HEK293 (cell line): Measurements from ENCODE around the gene SLC10A6.

Source experiments
- CTCF ChIA-PET: fragments of 350-600 bp; formaldehyde crosslinking; extraction: SDS; loops from one replicate; lab custom pipeline; 2021; ENCODE audit warnings: antibody characterized with exemption; lab: Yijun Ruan, JAX
- POLR2A ChIA-PET: fragments of 300-600 bp; formaldehyde crosslinking; extraction: SDS; loops from one replicate; lab custom pipeline; 2020; ENCODE audit warnings: antibody characterized with exemption, inconsistent platforms; lab: Yijun Ruan, JAX
- H3K27ac ChIP-seq: fragments of 200-500 bp; sonication (Bioruptor generic); 2 replicates; pipeline ENCODE4 v1.5.1; 2014; ENCODE audit warnings: low read depth, low read length, control low read depth, inconsistent platforms; ENCODE audit errors: extremely low read depth
- H3K36me3 ChIP-seq, 2 experiments: fragments of 200-500 bp in 1 of 2; sonication (Bioruptor generic) in 1 of 2; 1 replicate in 1 of 2; 2 replicates in 1 of 2; pipeline ENCODE4 v1.5.1; 2014 to 2017; ENCODE audit warnings: inconsistent platforms in 2 of 2, low read length in 2 of 2; ENCODE audit not compliant: control insufficient read depth in 2 of 2, insufficient read depth in 1 of 2
- H3K4me1 ChIP-seq: fragments of 200-500 bp; sonication (Bioruptor generic); 2 replicates; pipeline ENCODE4 v1.5.1; 2014; ENCODE audit warnings: mild to moderate bottlenecking, low read length, inconsistent platforms; ENCODE audit not compliant: control insufficient read depth, insufficient read depth
- H3K4me3 ChIP-seq: 2 replicates; pipeline ENCODE4 v1.5.1; 2011; ENCODE audit warnings: low read depth, mild to moderate bottlenecking, control low read depth, low read length, moderate library complexity
- H3K9me3 ChIP-seq: fragments of 200-500 bp; sonication (Bioruptor generic); 2 replicates; pipeline ENCODE4 v1.5.1; 2014; ENCODE audit warnings: low read depth, low read length, inconsistent platforms; ENCODE audit not compliant: control insufficient read depth, insufficient read depth
- GLI2 ChIP-seq: fragments of 450-650 bp; formaldehyde crosslinking; IDR thresholded peaks from 2 replicates; pipeline ENCODE4; 2017; ENCODE audit warnings: missing biosample characterization, missing genetic modification characterization, low read depth, borderline replicate concordance
- GLIS1 ChIP-seq: fragments of 450-650 bp; formaldehyde crosslinking; IDR thresholded peaks from 2 replicates; pipeline ENCODE4 v1.5.1; 2016; ENCODE audit warnings: missing biosample characterization, missing genetic modification characterization
- SP3 ChIP-seq: fragments of 450-650 bp; formaldehyde crosslinking; IDR thresholded peaks from 2 replicates; pipeline ENCODE4 v1.5.1; 2016; ENCODE audit warnings: missing biosample characterization, missing genetic modification characterization
- ZBTB1 ChIP-seq: fragments of 450-650 bp; formaldehyde crosslinking; IDR thresholded peaks from 2 replicates; pipeline ENCODE4 v1.5.1; 2016; ENCODE audit warnings: missing biosample characterization, missing genetic modification characterization
- ZBTB6 ChIP-seq: fragments of 450-650 bp; formaldehyde crosslinking; IDR thresholded peaks from 2 replicates; pipeline ENCODE4 v1.5.1; 2017; ENCODE audit warnings: missing biosample characterization, missing genetic modification characterization
- ZBTB8A ChIP-seq: fragments of 450-650 bp; formaldehyde crosslinking; IDR thresholded peaks from 2 replicates; pipeline ENCODE4 v1.5.1; 2016; ENCODE audit warnings: missing biosample characterization, missing genetic modification characterization
- ZNF138 ChIP-seq: fragments of 450-650 bp; formaldehyde crosslinking; IDR thresholded peaks from 2 replicates; pipeline ENCODE4 v1.5.1; 2016; ENCODE audit warnings: missing biosample characterization, missing genetic modification characterization, borderline replicate concordance
- ZNF169 ChIP-seq: fragments of 450-650 bp; formaldehyde crosslinking; IDR thresholded peaks from 2 replicates; pipeline ENCODE4 v1.5.1; 2016; ENCODE audit warnings: missing biosample characterization, missing genetic modification characterization
- ZNF184 ChIP-seq: fragments of 450-650 bp; IDR thresholded peaks from 2 replicates; pipeline ENCODE4 v1.5.1; 2018; ENCODE audit warnings: missing biosample characterization, mild to moderate bottlenecking, missing genetic modification characterization
- ZNF19 ChIP-seq: fragments of 450-650 bp; formaldehyde crosslinking; IDR thresholded peaks from 2 replicates; pipeline ENCODE4; 2016; ENCODE audit warnings: missing biosample characterization, missing genetic modification characterization, low read depth
- ZNF211 ChIP-seq: fragments of 450-650 bp; formaldehyde crosslinking; IDR thresholded peaks from 2 replicates; pipeline ENCODE4 v1.5.1; 2016; ENCODE audit warnings: low read depth, missing biosample characterization, missing genetic modification characterization
- ZNF248 ChIP-seq: fragments of 450-650 bp; formaldehyde crosslinking; IDR thresholded peaks from 2 replicates; pipeline ENCODE4 v1.5.1; 2017; ENCODE audit warnings: missing biosample characterization, missing genetic modification characterization
- ZNF362 ChIP-seq: fragments of 450-650 bp; formaldehyde crosslinking; IDR thresholded peaks from 2 replicates; pipeline ENCODE4 v1.5.1; 2016; ENCODE audit warnings: missing biosample characterization, missing genetic modification characterization
- ZNF514 ChIP-seq: fragments of 450-650 bp; formaldehyde crosslinking; IDR thresholded peaks from 2 replicates; pipeline ENCODE4 v1.5.1; 2016; ENCODE audit warnings: missing biosample characterization, missing genetic modification characterization
- ZNF530 ChIP-seq: fragments of 450-650 bp; formaldehyde crosslinking; IDR thresholded peaks from 2 replicates; pipeline ENCODE4 v1.5.1; 2016; ENCODE audit warnings: low read depth, missing biosample characterization, missing genetic modification characterization
- ZNF544 ChIP-seq: fragments of 450-650 bp; formaldehyde crosslinking; IDR thresholded peaks from 2 replicates; pipeline ENCODE4 v1.5.0; 2017; ENCODE audit warnings: missing biosample characterization, missing genetic modification characterization
- ZNF558 ChIP-seq: fragments of 450-650 bp; formaldehyde crosslinking; IDR thresholded peaks from 2 replicates; pipeline ENCODE4 v1.5.1; 2016; ENCODE audit warnings: missing biosample characterization, missing genetic modification characterization
- ZNF645 ChIP-seq: fragments of 450-650 bp; formaldehyde crosslinking; IDR thresholded peaks from 2 replicates; pipeline ENCODE4; 2016; ENCODE audit warnings: missing biosample characterization, missing genetic modification characterization
- ZNF670 ChIP-seq: fragments of 450-650 bp; formaldehyde crosslinking; IDR thresholded peaks from 2 replicates; pipeline ENCODE4 v1.5.1; 2016; ENCODE audit warnings: missing biosample characterization, missing genetic modification characterization, low read depth
- ZNF704 ChIP-seq: fragments of 450-650 bp; formaldehyde crosslinking; IDR thresholded peaks from 2 replicates; pipeline ENCODE4 v1.5.1; 2016; ENCODE audit warnings: missing biosample characterization, missing genetic modification characterization
- ZNF76 ChIP-seq: fragments of 450-650 bp; formaldehyde crosslinking; IDR thresholded peaks from 2 replicates; pipeline ENCODE4; 2016; ENCODE audit warnings: low read depth, missing biosample characterization, missing genetic modification characterization, borderline replicate concordance
- ZNF785 ChIP-seq: fragments of 450-650 bp; formaldehyde crosslinking; IDR thresholded peaks from 2 replicates; pipeline ENCODE4 v1.5.1; 2016; ENCODE audit warnings: missing biosample characterization, missing genetic modification characterization
- TF ChIP-seq, protein P1 (sequence below): fragments of 450-650 bp; formaldehyde crosslinking; IDR thresholded peaks from 2 replicates; pipeline ENCODE4 v1.5.1; 2016; ENCODE audit warnings: missing biosample characterization, missing genetic modification characterization
- TF ChIP-seq, protein P2 (sequence below): fragments of 450-650 bp; formaldehyde crosslinking; IDR thresholded peaks from 2 replicates; pipeline ENCODE4 v1.5.1; 2016; ENCODE audit warnings: missing biosample characterization, missing genetic modification characterization
- TF ChIP-seq, protein P3 (sequence below): fragments of 450-650 bp; formaldehyde crosslinking; IDR thresholded peaks from 2 replicates; pipeline ENCODE4 v1.5.1; 2016; ENCODE audit warnings: missing biosample characterization, missing genetic modification characterization

SLC10A6 gene

DNA sequence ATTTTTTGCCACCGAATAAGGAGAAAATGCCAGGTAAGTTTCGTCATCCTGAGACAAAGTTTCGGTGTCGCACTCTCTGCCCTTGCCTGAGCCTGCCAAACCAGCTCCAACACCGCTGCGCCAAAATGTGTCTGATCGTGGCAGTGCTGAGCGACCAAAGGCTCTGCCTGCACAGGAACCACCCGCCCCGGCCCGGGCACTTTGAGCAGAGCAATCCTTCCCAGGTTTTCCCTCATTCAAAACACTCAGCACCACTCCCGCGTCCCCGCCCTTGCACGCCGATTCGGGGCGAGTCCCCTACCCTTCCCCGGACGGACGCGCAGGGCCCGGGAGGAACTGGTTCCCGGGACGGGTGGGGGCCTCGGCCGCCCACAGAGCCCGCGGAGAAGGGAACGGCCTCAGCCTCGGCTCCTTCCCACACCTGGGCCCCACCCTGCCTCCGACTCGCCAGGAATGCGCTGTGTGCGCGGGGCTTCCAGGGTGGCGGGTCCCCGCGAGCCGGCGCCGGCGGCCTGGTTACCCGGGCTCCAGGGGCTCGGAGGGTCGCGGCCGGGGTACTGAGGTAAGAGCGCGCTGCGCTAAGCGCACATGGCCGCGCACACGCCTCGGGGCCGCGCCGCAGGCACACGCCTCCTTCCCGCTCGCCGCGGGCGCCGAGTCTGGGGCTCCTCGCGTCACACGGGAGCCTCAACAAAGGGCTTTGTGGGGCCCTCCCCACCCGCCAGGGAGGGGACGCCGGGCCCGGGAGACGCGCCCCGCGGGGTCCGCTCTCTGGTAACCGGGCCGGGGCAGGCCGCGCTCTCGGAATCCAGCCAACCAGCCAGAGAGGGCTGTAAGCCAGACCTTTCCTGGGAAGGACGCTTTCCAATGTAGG, 42.8 kb upstream of the SLC10A6 start, which contains the start of gene C4orf36 (continued):
- TF ChIP-seq ZNF670 (no peak), ZNF138 (tag by site-specific recombination) (no peak), ZNF169 (tag by site-specific recombination) (no peak), ZNF362 (tag by site-specific recombination) (no peak), ZNF704 (tag by site-specific recombination) (no peak), ZNF645 (tag by site-specific recombination) (no peak)
- TF ChIP-seq, protein P1, sequence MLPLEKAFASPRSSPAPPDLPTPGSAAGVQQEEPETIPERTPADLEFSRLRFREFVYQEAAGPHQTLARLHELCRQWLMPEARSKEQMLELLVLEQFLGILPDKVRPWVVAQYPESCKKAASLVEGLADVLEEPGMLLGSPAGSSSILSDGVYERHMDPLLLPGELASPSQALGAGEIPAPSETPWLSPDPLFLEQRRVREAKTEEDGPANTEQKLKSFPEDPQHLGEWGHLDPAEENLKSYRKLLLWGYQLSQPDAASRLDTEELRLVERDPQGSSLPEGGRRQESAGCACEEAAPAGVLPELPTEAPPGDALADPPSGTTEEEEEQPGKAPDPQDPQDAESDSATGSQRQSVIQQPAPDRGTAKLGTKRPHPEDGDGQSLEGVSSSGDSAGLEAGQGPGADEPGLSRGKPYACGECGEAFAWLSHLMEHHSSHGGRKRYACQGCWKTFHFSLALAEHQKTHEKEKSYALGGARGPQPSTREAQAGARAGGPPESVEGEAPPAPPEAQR (tag by site-specific recombination) = no peak

DNA sequence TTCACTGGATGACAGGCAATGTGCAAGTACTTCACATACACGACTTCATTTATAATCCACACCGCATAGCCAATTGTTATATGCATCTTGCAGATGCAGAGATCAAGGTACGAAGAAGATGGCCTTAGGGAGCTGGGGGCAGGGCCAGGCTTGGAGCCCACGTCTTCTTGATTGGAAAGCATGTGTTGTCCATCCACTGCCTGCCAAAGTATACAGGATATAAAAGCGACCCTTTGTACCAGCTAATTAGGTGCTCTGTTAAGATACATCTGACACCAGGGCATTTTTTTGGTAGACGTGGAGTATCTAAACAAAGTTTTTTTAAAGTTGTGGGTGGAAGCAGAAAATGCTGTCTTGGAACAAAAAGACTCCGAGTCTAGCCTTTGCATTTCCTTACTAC, 41.6 kb upstream of the SLC10A6 start:
- Histone ChIP-seq H3K36me3 (no peaks in the 10 kb centered on the region), H3K9me3 (no peaks in the 10 kb centered on the region), H3K4me1 (no peaks in the 10 kb centered on the region), H3K27ac (no peak overlapping the region), H3K4me3 (no peak overlapping the region)
- POLR2A ChIA-PET = no interaction called here
- CTCF ChIA-PET = interaction anchor here (0.6 to 3.1 kb wide), 3 partner anchors 368 to 590 kb away, joined by 3 to 24 read pairs (median 3); no protein-coding TSS in a partner anchor
- TF ChIP-seq ZNF785 (tag by site-specific recombination) (no peak), ZBTB6 (no peak), ZNF138 (tag by site-specific recombination) (no peak), ZNF514 (no peak), ZNF558 (no peak), ZBTB8A (tag by site-specific recombination) (no peak), SP3 (no peak), ZNF544 (no peak), ZNF76 (no peak), ZNF530 (tag by site-specific recombination) (no peak), ZNF184 (tag by site-specific recombination) (no peak), ZNF248 (tag by site-specific recombination) (no peak), GLI2 (tag by site-specific recombination) (no peak), ZNF211 (tag by site-specific recombination) (no peak), ZNF19 (tag by site-specific recombination) (no peak), ZBTB1 (no peak), GLIS1 (tag by site-specific recombination) (no peak)
- TF ChIP-seq, protein P2, sequence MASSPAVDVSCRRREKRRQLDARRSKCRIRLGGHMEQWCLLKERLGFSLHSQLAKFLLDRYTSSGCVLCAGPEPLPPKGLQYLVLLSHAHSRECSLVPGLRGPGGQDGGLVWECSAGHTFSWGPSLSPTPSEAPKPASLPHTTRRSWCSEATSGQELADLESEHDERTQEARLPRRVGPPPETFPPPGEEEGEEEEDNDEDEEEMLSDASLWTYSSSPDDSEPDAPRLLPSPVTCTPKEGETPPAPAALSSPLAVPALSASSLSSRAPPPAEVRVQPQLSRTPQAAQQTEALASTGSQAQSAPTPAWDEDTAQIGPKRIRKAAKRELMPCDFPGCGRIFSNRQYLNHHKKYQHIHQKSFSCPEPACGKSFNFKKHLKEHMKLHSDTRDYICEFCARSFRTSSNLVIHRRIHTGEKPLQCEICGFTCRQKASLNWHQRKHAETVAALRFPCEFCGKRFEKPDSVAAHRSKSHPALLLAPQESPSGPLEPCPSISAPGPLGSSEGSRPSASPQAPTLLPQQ (tag by site-specific recombination) = no peak
- TF ChIP-seq, protein P3, sequence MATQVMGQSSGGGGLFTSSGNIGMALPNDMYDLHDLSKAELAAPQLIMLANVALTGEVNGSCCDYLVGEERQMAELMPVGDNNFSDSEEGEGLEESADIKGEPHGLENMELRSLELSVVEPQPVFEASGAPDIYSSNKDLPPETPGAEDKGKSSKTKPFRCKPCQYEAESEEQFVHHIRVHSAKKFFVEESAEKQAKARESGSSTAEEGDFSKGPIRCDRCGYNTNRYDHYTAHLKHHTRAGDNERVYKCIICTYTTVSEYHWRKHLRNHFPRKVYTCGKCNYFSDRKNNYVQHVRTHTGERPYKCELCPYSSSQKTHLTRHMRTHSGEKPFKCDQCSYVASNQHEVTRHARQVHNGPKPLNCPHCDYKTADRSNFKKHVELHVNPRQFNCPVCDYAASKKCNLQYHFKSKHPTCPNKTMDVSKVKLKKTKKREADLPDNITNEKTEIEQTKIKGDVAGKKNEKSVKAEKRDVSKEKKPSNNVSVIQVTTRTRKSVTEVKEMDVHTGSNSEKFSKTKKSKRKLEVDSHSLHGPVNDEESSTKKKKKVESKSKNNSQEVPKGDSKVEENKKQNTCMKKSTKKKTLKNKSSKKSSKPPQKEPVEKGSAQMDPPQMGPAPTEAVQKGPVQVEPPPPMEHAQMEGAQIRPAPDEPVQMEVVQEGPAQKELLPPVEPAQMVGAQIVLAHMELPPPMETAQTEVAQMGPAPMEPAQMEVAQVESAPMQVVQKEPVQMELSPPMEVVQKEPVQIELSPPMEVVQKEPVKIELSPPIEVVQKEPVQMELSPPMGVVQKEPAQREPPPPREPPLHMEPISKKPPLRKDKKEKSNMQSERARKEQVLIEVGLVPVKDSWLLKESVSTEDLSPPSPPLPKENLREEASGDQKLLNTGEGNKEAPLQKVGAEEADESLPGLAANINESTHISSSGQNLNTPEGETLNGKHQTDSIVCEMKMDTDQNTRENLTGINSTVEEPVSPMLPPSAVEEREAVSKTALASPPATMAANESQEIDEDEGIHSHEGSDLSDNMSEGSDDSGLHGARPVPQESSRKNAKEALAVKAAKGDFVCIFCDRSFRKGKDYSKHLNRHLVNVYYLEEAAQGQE (tag by site-specific recombination) = no peak
